ENCODE measurements around the gene STARD7. TPM values are rescaled to one million over a fixed set of nuclear protein-coding genes. Genes with fewer than 3 reads are reported as not detected.
"Not testable (repeated sequence)": the region's sequence is repeated elsewhere in the genome, so short reads cannot be mapped to it uniquely, and the experiment has no call there.

Gene STARD7
- total and polyA plus RNA-seq, 10 of the 15 experiments (the other 5 are each of a cell fraction or from before 2014, with no cell fraction given): 85.4 to 237 (median 153) TPM

GRCh38 chr2:96161898-96162297 is 46.7 kb downstream of the STARD7 start (continued):
- TF ChIP-seq, protein P1, sequence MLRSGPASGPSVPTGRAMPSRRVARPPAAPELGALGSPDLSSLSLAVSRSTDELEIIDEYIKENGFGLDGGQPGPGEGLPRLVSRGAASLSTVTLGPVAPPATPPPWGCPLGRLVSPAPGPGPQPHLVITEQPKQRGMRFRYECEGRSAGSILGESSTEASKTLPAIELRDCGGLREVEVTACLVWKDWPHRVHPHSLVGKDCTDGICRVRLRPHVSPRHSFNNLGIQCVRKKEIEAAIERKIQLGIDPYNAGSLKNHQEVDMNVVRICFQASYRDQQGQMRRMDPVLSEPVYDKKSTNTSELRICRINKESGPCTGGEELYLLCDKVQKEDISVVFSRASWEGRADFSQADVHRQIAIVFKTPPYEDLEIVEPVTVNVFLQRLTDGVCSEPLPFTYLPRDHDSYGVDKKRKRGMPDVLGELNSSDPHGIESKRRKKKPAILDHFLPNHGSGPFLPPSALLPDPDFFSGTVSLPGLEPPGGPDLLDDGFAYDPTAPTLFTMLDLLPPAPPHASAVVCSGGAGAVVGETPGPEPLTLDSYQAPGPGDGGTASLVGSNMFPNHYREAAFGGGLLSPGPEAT (IDR thresholded peaks at IDR 0.05; ENCODE audit: low read depth): peak; percentile 49; the same call in 1 of the 2 replicates
- TF ChIP-seq PAX8 (IDR thresholded peaks at IDR 0.05): 0 out of 2 replicates have a peak, but pooled peaks have one; percentile 32
- TF ChIP-seq, protein P2, sequence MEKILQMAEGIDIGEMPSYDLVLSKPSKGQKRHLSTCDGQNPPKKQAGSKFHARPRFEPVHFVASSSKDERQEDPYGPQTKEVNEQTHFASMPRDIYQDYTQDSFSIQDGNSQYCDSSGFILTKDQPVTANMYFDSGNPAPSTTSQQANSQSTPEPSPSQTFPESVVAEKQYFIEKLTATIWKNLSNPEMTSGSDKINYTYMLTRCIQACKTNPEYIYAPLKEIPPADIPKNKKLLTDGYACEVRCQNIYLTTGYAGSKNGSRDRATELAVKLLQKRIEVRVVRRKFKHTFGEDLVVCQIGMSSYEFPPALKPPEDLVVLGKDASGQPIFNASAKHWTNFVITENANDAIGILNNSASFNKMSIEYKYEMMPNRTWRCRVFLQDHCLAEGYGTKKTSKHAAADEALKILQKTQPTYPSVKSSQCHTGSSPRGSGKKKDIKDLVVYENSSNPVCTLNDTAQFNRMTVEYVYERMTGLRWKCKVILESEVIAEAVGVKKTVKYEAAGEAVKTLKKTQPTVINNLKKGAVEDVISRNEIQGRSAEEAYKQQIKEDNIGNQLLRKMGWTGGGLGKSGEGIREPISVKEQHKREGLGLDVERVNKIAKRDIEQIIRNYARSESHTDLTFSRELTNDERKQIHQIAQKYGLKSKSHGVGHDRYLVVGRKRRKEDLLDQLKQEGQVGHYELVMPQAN (conservative IDR thresholded peaks at IDR 0.05): no peak
- TF ChIP-seq ZNF24 (IDR thresholded peaks at IDR 0.05): peak; percentile 40; the same call in 1 of the 2 replicates
- no peak for TF ChIP-seq POLR2AphosphoS5 (IDR thresholded peaks at IDR 0.05; ENCODE audit: low read length)

- H3K9ac ChIP-seq (ENCODE audit: control insufficient read depth, insufficient read depth, low read length); BruUV-seq (replicated peaks); DNase-seq (ENCODE audit: low read depth, low spot score); H3K9me3 ChIP-seq (replicated peaks; ENCODE audit: control insufficient read depth, insufficient read depth, low read length); H4K20me1 ChIP-seq (ENCODE audit: control insufficient read depth, insufficient read depth); FAIRE-seq; H3K4me2 ChIP-seq (ENCODE audit: control insufficient read depth, insufficient read depth); H3K79me2 ChIP-seq (ENCODE audit: control insufficient read depth, insufficient read depth, low read length); intact Hi-C loops (cut with micrococcal nuclease; ENCODE audit: unreplicated experiment); ATAC-seq; in situ Hi-C loops (cut with MboI); H3K27ac ChIP-seq (ENCODE audit: control insufficient read depth, insufficient read depth); H3K4me3 ChIP-seq; H3K36me3 ChIP-seq (ENCODE audit: control insufficient read depth in 2 of 2, insufficient read depth in 2 of 2, low read length in 1 of 2); H3K27me3 ChIP-seq (replicated peaks in 1 of 2; ENCODE audit: control insufficient read depth in 2 of 2, insufficient read depth in 2 of 2, low read length in 1 of 2); H2AFZ ChIP-seq (ENCODE audit: control insufficient read depth, low read depth, low read length): not testable (repeated sequence)
- ChIA-PET POLR2A (interaction anchor here (4.1 to 6.4 kb wide), 2 partner anchors 14 to 16 kb away, joined by 26 to 161 read pairs; partner anchors contain the start of gene DUSP2), SMC1A (ENCODE audit: uncharacterized antibody, unreplicated experiment) (interaction anchor here (4.2 to 6.6 kb wide), 2 partner anchors 14 to 17 kb away, joined by 28 to 139 read pairs; partner anchors contain the start of genes ASTL and DUSP2), RAD21 (ENCODE audit: unreplicated experiment) (interaction anchor here (4.4 to 6.3 kb wide), 2 partner anchors 14 to 17 kb away, joined by 55 to 182 read pairs; partner anchors contain the start of genes ASTL and DUSP2), CTCF (interaction anchor here (4.2 to 5.5 kb wide), 2 partner anchors 14 to 15 kb away, joined by 42 to 68 read pairs; partner anchors contain the start of gene DUSP2)
- peaks cover 82% of the 10 kb centered on the region for H3K4me1 ChIP-seq (ENCODE audit: control insufficient read depth, insufficient read depth, low read length)
- WGBS (ENCODE audit: insufficient coverage, insufficient replicate concordance, low lambda C conversion rate, missing lambda C conversion rate): 81% methylated on average over 5 of the region's 5 CpGs
Observed at GRCh38 chr2:96160366-96160765, 48.3 kb downstream of the STARD7 start.

Measured in GM12878 (cell line).